Inferior parietal cortex (tissue), 1 donor: Measurements from ENCODE around the gene CENPF.
"Not testable (repeated sequence)": the region's sequence is repeated elsewhere in the genome, so short reads cannot be mapped to it uniquely, and the experiment has no call there.

Source experiments
- DNase-seq: peaks from one replicate; pipeline ENCODE4 v3.0.0-alpha.2; 2016; ENCODE audit errors: extremely low spot score

Gene CENPF, protein sequence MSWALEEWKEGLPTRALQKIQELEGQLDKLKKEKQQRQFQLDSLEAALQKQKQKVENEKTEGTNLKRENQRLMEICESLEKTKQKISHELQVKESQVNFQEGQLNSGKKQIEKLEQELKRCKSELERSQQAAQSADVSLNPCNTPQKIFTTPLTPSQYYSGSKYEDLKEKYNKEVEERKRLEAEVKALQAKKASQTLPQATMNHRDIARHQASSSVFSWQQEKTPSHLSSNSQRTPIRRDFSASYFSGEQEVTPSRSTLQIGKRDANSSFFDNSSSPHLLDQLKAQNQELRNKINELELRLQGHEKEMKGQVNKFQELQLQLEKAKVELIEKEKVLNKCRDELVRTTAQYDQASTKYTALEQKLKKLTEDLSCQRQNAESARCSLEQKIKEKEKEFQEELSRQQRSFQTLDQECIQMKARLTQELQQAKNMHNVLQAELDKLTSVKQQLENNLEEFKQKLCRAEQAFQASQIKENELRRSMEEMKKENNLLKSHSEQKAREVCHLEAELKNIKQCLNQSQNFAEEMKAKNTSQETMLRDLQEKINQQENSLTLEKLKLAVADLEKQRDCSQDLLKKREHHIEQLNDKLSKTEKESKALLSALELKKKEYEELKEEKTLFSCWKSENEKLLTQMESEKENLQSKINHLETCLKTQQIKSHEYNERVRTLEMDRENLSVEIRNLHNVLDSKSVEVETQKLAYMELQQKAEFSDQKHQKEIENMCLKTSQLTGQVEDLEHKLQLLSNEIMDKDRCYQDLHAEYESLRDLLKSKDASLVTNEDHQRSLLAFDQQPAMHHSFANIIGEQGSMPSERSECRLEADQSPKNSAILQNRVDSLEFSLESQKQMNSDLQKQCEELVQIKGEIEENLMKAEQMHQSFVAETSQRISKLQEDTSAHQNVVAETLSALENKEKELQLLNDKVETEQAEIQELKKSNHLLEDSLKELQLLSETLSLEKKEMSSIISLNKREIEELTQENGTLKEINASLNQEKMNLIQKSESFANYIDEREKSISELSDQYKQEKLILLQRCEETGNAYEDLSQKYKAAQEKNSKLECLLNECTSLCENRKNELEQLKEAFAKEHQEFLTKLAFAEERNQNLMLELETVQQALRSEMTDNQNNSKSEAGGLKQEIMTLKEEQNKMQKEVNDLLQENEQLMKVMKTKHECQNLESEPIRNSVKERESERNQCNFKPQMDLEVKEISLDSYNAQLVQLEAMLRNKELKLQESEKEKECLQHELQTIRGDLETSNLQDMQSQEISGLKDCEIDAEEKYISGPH (N-terminal part only)

DNA sequence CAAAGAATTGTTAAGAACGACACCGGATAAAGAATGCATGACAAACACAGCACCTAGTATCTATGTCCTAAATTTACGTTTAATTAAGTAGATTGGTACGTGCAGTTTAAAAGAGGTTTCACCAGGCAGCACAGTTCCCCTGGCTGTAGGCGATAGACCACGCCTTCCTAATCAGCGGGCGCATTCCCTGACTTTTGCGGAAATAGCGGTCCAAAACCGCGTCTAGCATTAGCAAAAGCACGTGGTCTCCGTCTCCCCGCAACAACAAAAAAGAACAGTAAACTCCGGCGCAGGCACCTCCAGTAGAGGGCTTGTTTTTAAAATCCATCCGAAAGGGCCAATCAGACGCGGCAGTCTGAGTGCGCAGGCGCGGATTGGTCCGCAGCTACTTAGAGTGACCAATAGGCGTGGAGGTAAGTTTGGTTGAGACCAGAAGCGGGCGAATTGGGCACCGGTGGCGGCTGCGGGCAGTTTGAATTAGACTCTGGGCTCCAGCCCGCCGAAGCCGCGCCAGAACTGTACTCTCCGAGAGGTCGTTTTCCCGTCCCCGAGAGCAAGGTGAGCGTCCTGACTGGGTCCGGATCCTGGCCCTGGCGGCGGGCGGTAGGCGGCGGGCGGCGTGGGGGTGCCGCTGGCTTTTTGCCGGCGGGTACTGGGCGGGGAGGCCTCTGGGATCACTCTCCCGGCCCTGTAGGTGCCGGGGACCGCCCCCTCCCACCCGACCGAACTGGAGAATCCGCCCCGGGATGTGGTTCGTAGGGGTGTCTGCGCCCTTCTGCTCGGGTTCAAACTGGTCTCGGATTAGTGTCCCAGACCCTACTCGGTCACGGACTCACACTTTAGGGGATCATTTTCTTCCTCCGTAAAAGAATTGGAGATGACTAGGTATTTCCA is at the start of gene CENPF:
CENPF (plus strand) TSS at position 432 of the 894 bp plus-strand sequence. CDS start 10,560 bp downstream, outside the sequence.
- DNase-seq = peak; percentile 99

GRCh38 chr1:214557952-214558735 is 44.9 kb upstream of the CENPF start:
- no peak for DNase-seq

GRCh38 chr1:214563881-214564280 is 39.1 kb upstream of the CENPF start:
- DNase-seq = no peak

DNA sequence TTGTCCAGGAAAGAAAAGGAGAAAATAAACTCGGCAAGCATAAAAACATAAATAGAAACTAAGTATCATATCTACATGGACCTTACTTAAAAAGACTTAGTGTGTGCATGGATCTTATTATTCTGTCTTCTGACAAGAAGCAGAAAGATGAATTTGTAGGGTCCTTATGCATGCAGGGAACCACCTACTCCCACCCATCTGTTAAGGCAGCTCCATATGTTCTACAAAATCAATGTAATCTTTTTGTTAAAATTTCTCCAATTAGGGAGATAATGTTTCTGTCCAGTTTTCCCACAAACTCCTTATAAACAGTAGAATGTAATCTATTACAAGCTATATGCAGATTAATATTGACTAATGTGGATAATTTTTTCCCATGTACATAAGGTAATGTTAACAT is 37.7 kb upstream of the CENPF start:
- no peak for DNase-seq

DNA sequence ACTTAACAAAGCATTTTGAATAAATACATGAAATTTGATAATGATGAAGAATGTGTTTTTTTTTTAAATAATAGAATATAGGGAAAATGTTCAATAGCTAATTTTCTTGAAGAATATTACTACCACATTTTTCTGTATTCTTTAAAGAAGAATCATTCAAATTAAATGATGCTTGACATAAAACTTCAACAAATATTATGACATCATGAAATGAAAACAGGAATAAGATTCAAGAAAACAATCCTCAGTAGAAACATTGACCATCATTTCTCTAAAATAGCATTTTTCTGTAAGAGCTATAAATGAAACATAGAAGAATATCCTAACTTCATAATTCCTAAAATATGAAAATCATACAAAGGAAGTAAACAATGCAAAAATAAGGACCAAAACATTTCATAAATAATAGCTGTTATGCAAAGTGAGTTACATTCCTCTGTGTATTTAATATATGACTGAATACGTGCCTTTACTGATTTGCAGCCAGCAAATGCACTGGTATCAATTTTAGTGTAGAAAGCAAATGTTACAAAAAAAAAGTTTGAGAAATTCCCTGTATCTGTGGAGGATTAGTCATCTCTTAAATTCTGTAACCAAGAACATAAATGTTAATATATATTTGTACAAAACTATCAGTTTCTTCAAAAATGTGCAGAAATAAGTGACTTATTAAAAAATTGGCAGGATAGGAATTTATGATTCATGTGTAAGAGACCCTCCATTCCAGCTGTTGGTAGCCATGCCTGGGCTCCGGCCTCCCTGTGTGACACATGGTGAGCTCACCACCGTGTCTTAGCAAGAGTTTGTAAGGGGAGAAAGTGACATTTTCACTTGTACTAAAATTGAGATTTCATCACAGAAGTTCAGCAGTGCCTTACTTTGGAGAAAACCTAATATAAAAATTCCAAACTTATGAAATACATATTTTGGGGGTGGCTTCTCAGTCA is 36.6 kb upstream of the CENPF start:
- no peak for DNase-seq

DNA sequence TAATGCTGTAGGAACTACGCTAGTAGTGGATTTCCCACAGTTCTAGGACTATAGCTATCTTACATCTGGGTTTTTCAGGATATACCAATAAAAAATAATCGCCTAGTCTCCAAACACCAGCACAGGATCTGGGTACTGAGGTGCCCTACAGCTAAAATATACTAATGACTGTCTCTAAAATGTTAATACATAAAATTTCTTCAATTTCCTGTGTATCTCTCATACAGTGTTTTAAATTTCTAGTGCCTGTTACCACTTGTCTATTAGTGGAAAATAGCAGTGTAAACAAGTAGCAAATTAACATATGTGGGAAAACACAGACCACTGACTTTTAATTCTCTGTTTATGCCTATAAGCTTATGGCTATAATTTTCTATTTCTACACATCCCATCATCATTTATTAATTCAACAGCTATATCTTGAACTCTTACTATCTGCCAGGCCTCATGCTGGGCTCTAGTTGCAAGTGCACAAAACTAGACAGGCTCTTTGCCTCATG is 35.5 kb upstream of the CENPF start:
- no peak for DNase-seq

GRCh38 chr1:214568328-214568727 is 34.7 kb upstream of the CENPF start:
- DNase-seq = no peak

- DNase-seq = no peak
Measured at GRCh38 chr1:214569357-214570004, 33.5 kb upstream of the CENPF start.

- no peak for DNase-seq
Measured at GRCh38 chr1:214570442-214570841, 32.6 kb upstream of the CENPF start.

DNA sequence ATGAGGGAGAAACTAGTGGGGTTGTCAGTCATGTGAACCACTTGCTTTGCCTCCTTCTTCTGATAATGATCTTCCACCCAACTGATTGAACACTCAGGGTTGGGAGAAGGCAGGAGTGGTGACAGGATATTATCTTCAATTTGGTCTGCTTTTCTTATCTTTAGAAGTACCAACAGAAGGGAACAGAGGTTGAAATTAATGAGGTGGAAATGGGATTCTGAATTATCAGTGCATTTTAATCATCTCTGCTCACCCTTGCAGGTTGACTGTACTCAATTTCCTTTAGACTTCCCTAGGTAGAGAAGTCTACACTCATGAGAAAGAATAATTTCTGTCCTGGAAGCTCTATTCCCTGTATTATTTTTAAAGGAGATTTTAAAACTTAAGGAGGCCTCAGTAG is 31.7 kb upstream of the CENPF start:
- no peak for DNase-seq

GRCh38 chr1:214573386-214574318 is 29.3 kb upstream of the CENPF start:
- no peak for DNase-seq

GRCh38 chr1:214574598-214575411 is 28.2 kb upstream of the CENPF start:
- DNase-seq = no peak

- not testable (repeated sequence) for DNase-seq
Measured at GRCh38 chr1:214576120-214576519, 26.9 kb upstream of the CENPF start.

GRCh38 chr1:214579183-214579582 is 23.8 kb upstream of the CENPF start:
- DNase-seq = no peak

GRCh38 chr1:214581785-214582184 is 21.2 kb upstream of the CENPF start:
- DNase-seq = no peak

DNA sequence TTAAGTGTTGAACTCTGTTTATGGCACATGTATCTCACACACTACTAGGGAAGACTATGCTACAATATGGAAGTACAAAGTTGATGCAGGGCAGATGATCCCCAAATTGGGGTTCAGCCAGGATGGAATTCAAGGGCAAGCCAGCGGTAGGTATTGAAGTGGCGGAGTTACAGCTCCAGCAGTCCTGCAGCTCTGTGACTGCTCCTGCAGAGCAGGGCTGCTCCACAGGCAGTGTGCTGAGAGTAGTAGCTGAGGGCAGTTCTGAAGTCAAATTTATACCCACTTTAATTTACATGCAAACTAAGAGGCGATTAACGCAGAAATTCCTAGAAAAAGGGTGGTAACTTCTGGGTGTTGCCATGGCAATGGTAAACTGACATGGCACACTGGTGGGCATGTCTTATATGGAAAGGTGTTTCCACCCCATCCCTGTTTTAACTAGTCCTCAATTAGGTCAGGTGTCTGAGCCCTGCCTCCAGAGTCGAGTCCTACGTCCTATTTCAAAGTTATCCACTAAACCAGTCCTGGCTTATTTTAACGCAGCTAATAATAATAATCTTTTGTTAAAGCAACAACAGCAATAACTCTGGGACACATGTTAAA is 20.6 kb upstream of the CENPF start:
- no peak for DNase-seq
